OCI-LY1 (cell line): ENCODE data around the gene OAS3.

ENCODE experiments used
- H2AFZ ChIP-seq: fragments of 200-600 bp; sonication (generic), shearing (Covaris generic); 2 replicates; pipeline ENCODE4 v1.6.0; 2014; ENCODE audit warnings: antibody characterized with exemption, mild to moderate bottlenecking, low read length
- H3F3A ChIP-seq: fragments of 200-600 bp; sonication (generic), shearing (Covaris generic); 2 replicates; pipeline ENCODE4 v1.6.0; 2014; ENCODE audit warnings: mild to moderate bottlenecking, antibody characterized with exemption, low read length, moderate library complexity; ENCODE audit not compliant: insufficient read depth
- H3K27ac ChIP-seq: fragments of 200-600 bp; sonication (generic); 2 replicates; pipeline ENCODE4 v1.5.1; 2014; ENCODE audit warnings: low read length, mixed run types, mild to moderate bottlenecking, low read depth; ENCODE audit not compliant: poor library complexity, severe bottlenecking
- H3K27me3 ChIP-seq: fragments of 200-600 bp; sonication (generic); 2 replicates; pipeline ENCODE4 v1.6.0; 2014; ENCODE audit warnings: antibody characterized with exemption, mild to moderate bottlenecking, low read length, moderate library complexity; ENCODE audit not compliant: insufficient read depth
- H3K36me3 ChIP-seq: fragments of 200-600 bp; sonication (generic); 2 replicates; pipeline ENCODE4 v1.6.1; 2014; ENCODE audit warnings: mild to moderate bottlenecking, antibody characterized with exemption, low read length, moderate library complexity, mixed read lengths; ENCODE audit not compliant: insufficient read depth
- H3K4me1 ChIP-seq: fragments of 200-600 bp; sonication (generic); 2 replicates; pipeline ENCODE4 v1.5.1; 2014; ENCODE audit warnings: mild to moderate bottlenecking, low read length, moderate library complexity; ENCODE audit not compliant: insufficient read depth, severe bottlenecking
- H3K4me2 ChIP-seq: fragments of 200-600 bp; sonication (generic), shearing (Covaris generic); 2 replicates; pipeline ENCODE4 v1.6.1; 2014; ENCODE audit warnings: low read length
- H3K4me3 ChIP-seq: fragments of 200-600 bp; sonication (generic); 2 replicates; pipeline ENCODE4 v1.5.1; 2014; ENCODE audit warnings: low read length, low read depth, mild to moderate bottlenecking, mixed read lengths; ENCODE audit not compliant: poor library complexity, severe bottlenecking
- H3K79me2 ChIP-seq: fragments of 200-600 bp; shearing (Covaris generic); 2 replicates; pipeline ENCODE4 v1.6.1; 2016; ENCODE audit warnings: mixed run types, low read length, mixed read lengths; ENCODE audit not compliant: insufficient read depth
- H3K9ac ChIP-seq: fragments of 200-600 bp; sonication (generic), shearing (Covaris generic); 2 replicates; pipeline ENCODE4 v1.6.1; 2014; ENCODE audit warnings: mild to moderate bottlenecking, low read length, mixed read lengths
- H3K9me2 ChIP-seq: fragments of 200-600 bp; sonication (generic), shearing (Covaris generic); 2 replicates; pipeline ENCODE4 v1.6.1; 2014; ENCODE audit warnings: low read depth, mild to moderate bottlenecking, low read length, mixed read lengths
- H3K9me3 ChIP-seq: fragments of 200-600 bp; shearing (Covaris generic); 2 replicates; pipeline ENCODE4 v1.6.1; 2014; ENCODE audit warnings: low read length, mixed read lengths
- H4K20me1 ChIP-seq: fragments of 200-600 bp; sonication (generic), shearing (Covaris generic); 2 replicates; pipeline ENCODE4 v1.6.0; 2016; ENCODE audit warnings: mild to moderate bottlenecking, low read length; ENCODE audit not compliant: insufficient read depth
- CTCF ChIP-seq: fragments of 200-600 bp; sonication (generic), shearing (Covaris generic); IDR thresholded peaks from 2 replicates; pipeline ENCODE4 v1.5.1; 2017; ENCODE audit warnings: mild to moderate bottlenecking, antibody characterized with exemption, low read length, moderate library complexity, mixed read lengths
- EZH2 ChIP-seq: fragments of 200-600 bp; sonication (generic), shearing (Covaris generic); IDR thresholded peaks from 2 replicates; pipeline ENCODE4 v1.8.0; 2017; ENCODE audit warnings: borderline replicate concordance, mixed run types, mild to moderate bottlenecking, antibody characterized with exemption, low read length, moderate library complexity, mixed read lengths

The OAS3 gene

GRCh38 chr12:112927475-112927874 lies 10.8 kb upstream of the OAS3 start:
- H3K4me2 ChIP-seq: no peak overlapping the region
- H3K9me3 ChIP-seq: peaks cover 4% of the 10 kb centered on the region
- peaks cover 3% of the 10 kb centered on the region; the same call in 1 of the 2 replicates for H3F3A ChIP-seq
- H3K9ac ChIP-seq: no peak overlapping the region
- no peaks in the 10 kb centered on the region for H4K20me1 ChIP-seq
- no peaks in the 10 kb centered on the region; the same call in 1 of the 2 replicates for H3K36me3 ChIP-seq
- H3K4me3 ChIP-seq: no peak overlapping the region
- H2AFZ ChIP-seq: no peak overlapping the region
- no peak overlapping the region for H3K27ac ChIP-seq
- H3K9me2 ChIP-seq: no peaks in the 10 kb centered on the region
- no peak for TF ChIP-seq CTCF
- no peak for TF ChIP-seq EZH2
- no peaks in the 10 kb centered on the region for H3K79me2 ChIP-seq
- H3K27me3 ChIP-seq: no peaks in the 10 kb centered on the region
- H3K4me1 ChIP-seq: peaks cover 23% of the 10 kb centered on the region

GRCh38 chr12:112927925-112928324 lies 10.3 kb upstream of the OAS3 start:
- Histone ChIP-seq H3K36me3 (no peaks in the 10 kb centered on the region; the same call in 1 of the 2 replicates), H3K9me2 (no peaks in the 10 kb centered on the region), H3F3A (peaks cover 3% of the 10 kb centered on the region; the same call in 1 of the 2 replicates), H3K4me2 (no peak overlapping the region), H3K4me3 (no peak overlapping the region), H3K4me1 (peaks cover 23% of the 10 kb centered on the region), H4K20me1 (no peaks in the 10 kb centered on the region), H3K9ac (no peak overlapping the region), H3K79me2 (no peaks in the 10 kb centered on the region), H2AFZ (no peak overlapping the region), H3K27me3 (no peaks in the 10 kb centered on the region), H3K27ac (no peak overlapping the region), H3K9me3 (peaks cover 4% of the 10 kb centered on the region)
- TF ChIP-seq CTCF (no peak), EZH2 (no peak)

DNA sequence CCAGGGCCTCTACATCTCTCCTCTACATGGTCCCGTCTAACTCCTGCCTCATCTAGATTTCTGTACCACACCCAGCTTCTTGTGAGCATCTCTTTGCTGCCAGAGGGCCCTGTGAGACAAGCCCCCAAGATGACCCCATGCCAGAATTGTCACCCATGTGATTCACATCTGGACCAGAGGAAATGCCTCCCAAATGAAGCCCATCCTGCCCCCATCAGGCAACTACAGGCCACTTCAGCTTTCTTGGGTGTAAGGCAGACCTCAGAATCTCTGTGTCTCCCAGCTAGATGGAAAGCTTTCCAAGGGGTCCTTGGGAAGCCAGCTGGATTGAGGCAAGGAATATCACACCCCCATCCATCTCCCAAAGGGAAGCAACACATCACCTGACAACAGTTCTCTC lies 9.3 kb upstream of the OAS3 start:
- H2AFZ ChIP-seq: no peak overlapping the region

More for the DNA sequence above, 9.3 kb upstream of the OAS3 start:
- Histone ChIP-seq H3K36me3 (no peaks in the 10 kb centered on the region; the same call in 1 of the 2 replicates), H4K20me1 (no peaks in the 10 kb centered on the region), H3K9me3 (peaks cover 4% of the 10 kb centered on the region), H3F3A (peaks cover 3% of the 10 kb centered on the region; the same call in 1 of the 2 replicates), H3K27me3 (no peaks in the 10 kb centered on the region), H3K79me2 (no peaks in the 10 kb centered on the region), H3K4me2 (no peak overlapping the region), H3K9me2 (no peaks in the 10 kb centered on the region), H3K27ac (no peak overlapping the region), H3K9ac (no peak overlapping the region), H3K4me1 (peaks cover 23% of the 10 kb centered on the region), H3K4me3 (no peak overlapping the region)
- TF ChIP-seq EZH2 (no peak), CTCF (peak; percentile 38; the same call in 1 of the 2 replicates)
